A172 (cell line): ENCODE measurements around the gene ZNF284. TPM values are rescaled to one million over a fixed set of nuclear protein-coding genes. Genes with fewer than 3 reads are reported as not detected.

ENCODE experiments used
- DNase-seq: peaks from one replicate; pipeline ENCODE4 v3.0.0-alpha.2; 2015; ENCODE audit warnings: low spot score
- total RNA-seq: library from RNA; depleted of rRNA; stranded (reverse); fragments of >200 nt; shearing (Covaris generic); gene quantifications from 2 replicates; pipeline ENCODE4 v1.2.3, GENCODE V29; 2014; rRNA removed

Gene ZNF284
- total RNA-seq = 1.1 and 2.6 TPM in 2 replicates

GRCh38 chr19:44071824-44072542, at the start of gene ZNF284:
Gene ZNF284 (plus strand): TSS chr19:44072159. CDS start chr19:44076390, 4,231 bp downstream.
- DNase-seq = peak; percentile 82

DNA sequence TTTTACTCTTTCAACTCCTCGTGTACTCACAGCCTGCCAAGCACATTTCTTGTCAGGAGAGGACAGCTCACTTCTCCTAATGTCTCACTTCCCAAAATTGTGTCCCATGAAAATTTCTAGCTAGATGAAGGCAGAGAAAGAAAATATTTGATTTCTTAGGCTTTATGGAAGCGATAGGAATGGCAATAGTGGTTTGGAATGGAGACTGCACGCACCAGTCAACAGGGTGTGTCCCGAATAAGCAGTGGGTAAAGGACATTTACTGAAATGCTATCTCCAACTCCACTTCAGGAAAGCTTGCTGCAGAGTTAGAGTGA, 47.1 kb upstream of the ZNF284 start:
- no peak for DNase-seq

DNA sequence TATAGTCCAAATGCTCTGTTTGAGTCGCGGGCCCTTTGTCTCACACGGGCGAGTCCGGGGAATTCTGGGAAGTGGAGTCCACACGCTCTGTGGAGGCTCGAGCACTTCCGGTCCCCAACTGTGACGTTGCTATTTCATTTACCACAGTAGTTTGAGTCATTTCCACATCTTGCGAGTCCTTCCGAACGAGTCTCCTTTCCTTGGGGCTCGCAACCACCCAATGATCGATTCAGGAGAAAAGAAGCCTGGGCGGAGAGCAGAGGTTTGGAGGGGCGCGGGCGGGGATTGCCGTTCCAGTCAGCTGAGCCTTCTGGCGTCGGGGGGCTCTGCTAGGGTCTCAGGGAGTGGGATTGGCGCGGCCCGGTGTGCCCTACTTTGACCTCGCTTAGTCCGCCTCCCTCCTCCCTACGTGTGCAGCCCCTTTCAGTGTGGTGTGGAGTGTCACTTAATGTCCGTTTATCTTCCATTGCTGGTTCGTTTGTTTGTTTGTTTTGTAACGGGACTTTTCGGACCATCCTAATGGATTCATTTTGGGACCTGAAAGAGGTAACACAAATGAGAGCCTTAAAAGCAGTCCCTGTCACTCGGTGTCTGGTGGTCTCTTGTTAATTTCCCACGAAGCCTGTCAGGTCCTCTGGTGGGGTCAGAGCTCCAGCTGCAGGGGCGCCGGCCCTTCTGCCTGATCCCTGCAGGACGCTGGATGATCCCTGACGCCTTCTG, 46.6 kb upstream of the ZNF284 start, which contains the start of gene ZNF222:
TSS of gene ZNF222 (plus strand) at position 163 of the 720 bp plus-strand sequence. CDS start at position 221, 58 bp downstream.
- DNase-seq = peak; percentile 87

- DNase-seq = no peak
Observed at GRCh38 chr19:44026622-44027021, 45.3 kb upstream of the ZNF284 start.

DNA sequence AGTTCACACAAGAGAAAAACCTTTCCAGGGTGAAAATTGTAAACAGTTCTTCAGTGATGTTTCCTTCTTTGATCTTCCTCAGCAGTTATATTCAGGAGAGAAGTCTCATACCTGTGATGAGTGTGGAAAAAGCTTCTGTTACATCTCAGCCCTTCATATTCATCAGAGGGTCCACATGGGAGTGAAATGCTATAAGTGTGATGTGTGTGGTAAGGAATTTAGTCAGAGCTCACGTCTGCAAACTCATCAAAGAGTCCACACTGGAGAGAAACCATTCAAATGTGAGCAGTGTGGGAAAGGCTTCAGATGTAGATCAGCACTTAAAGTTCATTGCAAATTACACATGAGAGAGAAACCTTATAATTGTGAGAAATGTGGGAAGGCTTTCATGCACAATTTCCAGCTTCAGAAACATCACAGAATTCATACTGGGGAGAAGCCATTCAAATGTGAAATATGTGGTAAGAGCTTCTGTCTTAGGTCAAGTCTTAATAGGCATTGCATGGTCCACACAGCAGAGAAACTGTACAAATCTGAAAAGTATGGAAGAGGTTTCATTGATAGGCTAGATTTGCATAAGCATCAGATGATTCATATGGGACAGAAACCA, 39.9 kb upstream of the ZNF284 start:
- no peak for DNase-seq

- no peak for DNase-seq
Observed at GRCh38 chr19:44042147-44042546, 29.8 kb upstream of the ZNF284 start.

GRCh38 chr19:44050740-44051649, 21.0 kb upstream of the ZNF284 start:
- DNase-seq = no peak

- DNase-seq = peak; percentile 91
Observed at GRCh38 chr19:44051650-44052402, 20.1 kb upstream of the ZNF284 start, which contains the start of gene ZNF223. Gene ZNF223 (plus strand): TSS chr19:44052036. CDS start chr19:44055177, 3,141 bp downstream.

DNA sequence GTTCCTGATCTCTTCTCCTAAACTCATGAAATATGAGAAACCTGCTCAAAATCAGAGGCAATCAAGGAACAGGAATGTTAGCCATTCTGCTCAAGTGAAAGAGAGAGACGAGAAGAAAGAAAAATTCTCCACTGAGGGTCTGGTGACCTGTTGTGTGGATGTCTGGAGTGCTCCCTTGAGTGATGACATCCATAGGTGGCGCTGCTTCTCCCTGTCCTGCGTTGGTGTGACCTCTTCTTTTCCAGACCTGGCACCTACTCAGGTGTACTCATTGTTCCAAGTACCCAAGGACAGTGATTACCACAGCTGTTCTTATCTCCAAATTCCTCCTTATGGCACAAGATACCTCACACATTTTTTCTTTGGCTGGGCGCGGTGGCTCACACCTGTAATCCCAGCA, 16.1 kb upstream of the ZNF284 start:
- DNase-seq = no peak

- DNase-seq = no peak
Observed at GRCh38 chr19:44059229-44059628, 12.7 kb upstream of the ZNF284 start.

GRCh38 chr19:44061038-44061437, 10.9 kb upstream of the ZNF284 start:
- no peak for DNase-seq

DNA sequence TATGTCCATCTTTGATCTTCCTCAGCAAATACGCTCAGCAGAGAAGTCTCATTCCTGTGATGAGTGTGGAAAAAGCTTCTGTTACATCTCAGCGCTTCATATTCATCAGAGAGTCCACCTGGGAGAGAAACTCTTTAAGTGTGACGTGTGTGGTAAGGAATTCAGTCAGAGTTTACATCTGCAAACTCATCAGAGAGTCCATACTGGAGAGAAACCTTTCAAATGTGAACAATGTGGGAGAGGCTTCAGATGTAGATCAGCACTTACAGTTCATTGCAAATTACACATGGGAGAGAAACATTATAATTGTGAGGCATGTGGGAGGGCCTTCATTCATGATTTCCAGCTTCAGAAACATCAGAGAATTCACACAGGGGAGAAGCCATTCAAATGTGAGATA, 5.7 kb upstream of the ZNF284 start:
- DNase-seq = no peak

GRCh38 chr19:44069415-44069814, 2.5 kb upstream of the ZNF284 start:
- no peak for DNase-seq

DNA sequence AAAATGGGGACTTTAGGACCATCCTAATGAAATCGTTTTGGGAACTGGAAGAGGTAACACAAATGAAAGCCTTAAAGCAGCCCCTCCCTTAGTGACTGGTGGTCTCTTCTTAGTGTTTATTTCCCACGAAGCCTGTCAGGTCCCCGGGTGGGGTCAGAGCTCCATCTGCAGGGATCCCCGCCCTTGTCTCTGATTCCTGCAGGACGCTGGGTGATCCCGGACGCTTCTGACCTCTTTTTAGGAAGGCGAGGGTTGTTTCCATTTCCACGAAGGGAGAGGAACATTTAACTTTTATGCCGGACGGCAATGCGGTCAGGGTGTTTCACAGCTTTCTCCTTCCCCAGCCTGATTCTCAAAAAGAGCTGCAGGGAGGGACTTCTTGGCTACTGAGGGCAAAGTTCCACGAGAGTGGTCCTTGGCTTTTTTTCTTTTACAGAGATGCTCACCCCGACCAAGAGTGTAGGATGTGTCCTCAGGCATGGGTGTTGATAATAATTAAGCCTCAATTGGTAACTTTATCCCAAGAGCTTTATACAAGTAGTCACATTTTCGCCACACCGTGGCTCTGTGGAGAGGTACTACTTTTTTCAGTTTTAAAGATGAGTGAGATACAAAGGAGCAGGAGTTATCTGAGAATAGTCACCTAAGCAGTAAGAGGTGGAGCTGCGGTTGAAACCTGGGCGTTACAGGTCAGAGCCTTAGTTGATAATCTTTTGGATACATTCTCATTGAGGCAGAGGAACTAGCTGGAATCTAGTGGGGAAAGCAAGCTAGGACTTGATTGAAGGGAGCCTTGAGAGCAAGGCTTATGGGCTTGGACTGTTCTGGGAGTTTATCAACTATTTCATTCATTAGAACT, 813 bp downstream of the ZNF284 start:
- DNase-seq = no peak

GRCh38 chr19:44076325-44076724, 4.4 kb downstream of the ZNF284 start:
- no peak for DNase-seq

DNA sequence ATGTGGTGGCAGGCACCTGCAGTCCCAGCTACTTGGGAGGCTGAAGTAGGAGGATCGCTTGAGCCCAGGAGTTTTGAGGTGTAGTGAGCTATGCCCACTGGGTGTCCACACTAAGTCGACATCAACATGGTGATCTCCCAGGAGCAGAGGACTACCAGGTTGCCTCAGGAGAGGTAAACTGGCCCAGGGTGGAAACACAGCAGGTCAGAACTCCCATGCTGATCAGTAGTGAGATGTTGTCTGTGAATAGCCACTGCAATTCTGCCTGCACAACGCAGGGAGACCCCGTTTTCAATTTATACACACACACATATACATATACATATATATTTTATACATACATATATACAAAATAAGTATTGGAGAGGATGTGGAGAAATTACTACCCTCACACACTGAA, 20.1 kb downstream of the ZNF284 start:
- DNase-seq = no peak

GRCh38 chr19:44093931-44094765, 22.2 kb downstream of the ZNF284 start, which contains the start of gene ZNF224:
Gene ZNF224 (plus strand): TSS chr19:44094361. CDS start chr19:44097874, 3,513 bp downstream.
- peak; percentile 88 for DNase-seq

DNA sequence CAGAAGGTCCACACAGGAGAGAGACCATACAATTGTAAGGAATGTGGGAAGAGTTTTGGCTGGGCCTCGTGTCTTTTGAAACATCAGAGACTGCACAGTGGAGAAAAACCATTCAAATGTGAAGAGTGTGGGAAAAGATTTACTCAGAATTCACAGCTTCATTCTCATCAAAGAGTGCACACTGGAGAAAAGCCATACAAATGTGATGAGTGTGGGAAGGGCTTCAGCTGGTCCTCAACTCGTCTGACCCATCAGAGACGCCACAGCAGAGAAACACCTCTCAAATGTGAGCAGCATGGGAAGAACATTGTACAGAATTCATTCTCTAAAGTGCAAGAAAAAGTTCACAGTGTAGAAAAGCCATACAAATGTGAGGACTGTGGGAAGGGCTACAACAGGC, 35.8 kb downstream of the ZNF284 start:
- DNase-seq = no peak

DNA sequence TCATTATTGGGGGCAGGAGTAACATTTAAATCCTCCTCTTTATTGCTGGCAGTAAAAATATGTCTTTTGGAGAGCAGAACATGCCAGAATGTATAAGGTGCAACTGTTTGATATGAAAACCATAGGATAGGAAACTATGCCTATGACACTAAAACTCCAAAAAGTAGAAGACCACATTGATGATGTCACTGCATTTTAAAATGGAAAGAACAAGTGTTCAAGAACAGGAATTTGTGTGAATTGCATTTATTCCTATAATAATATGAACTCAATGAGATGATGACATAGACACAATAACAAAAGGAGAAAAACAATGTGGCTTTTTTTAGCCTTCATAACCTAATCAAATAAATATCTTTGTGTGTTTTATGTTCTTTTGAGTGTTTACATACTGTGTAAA, 37.5 kb downstream of the ZNF284 start:
- DNase-seq = no peak
